AG04449 (cell line): ENCODE measurements around the gene RBM19.

Source experiments
- CTCF ChIA-PET: fragments of 350-600 bp; formaldehyde crosslinking; extraction: SDS; loops from one replicate; lab custom pipeline; 2021; ENCODE audit warnings: antibody characterized with exemption; lab: Yijun Ruan, JAX
- POLR2A ChIA-PET: fragments of 400-600, 350-600 bp; formaldehyde crosslinking; extraction: SDS; loops from one replicate; lab custom pipeline; 2020; ENCODE audit warnings: antibody characterized with exemption, inconsistent platforms; lab: Yijun Ruan, JAX
- DNase-seq: peaks from one replicate; pipeline ENCODE4 v3.0.0-alpha.2; 2010; ENCODE audit warnings: low read depth, low spot score
- H3K4me3 ChIP-seq: 2 replicates; pipeline ENCODE4 v1.5.1; 2011; ENCODE audit warnings: low read depth, mild to moderate bottlenecking, control low read depth, low read length
- CTCF ChIP-seq: IDR thresholded peaks from one replicate; pipeline ENCODE4 v1.5.1; 2011; ENCODE audit warnings: mild to moderate bottlenecking, moderate library complexity, low read length, control low read depth, inconsistent platforms; ENCODE audit not compliant: insufficient read depth; ENCODE audit errors: missing control alignments

RBM19 gene

GRCh38 chr12:113858841-113859386 is 107.2 kb downstream of the RBM19 start:
- H3K4me3 ChIP-seq = no peak overlapping the region
- ChIA-PET POLR2A (no interaction called here), CTCF (no interaction called here)
- DNase-seq = no peak
- TF ChIP-seq CTCF = no peak

GRCh38 chr12:113857371-113857770 is 108.8 kb downstream of the RBM19 start:
- ChIA-PET POLR2A (no interaction called here), CTCF (no interaction called here)
- no peak overlapping the region for H3K4me3 ChIP-seq
- no peak for TF ChIP-seq CTCF
- DNase-seq = no peak

GRCh38 chr12:113855998-113856397 is 110.1 kb downstream of the RBM19 start:
- DNase-seq = no peak
- CTCF ChIA-PET = no interaction called here
- no peak for TF ChIP-seq CTCF
- POLR2A ChIA-PET = no interaction called here
- H3K4me3 ChIP-seq = no peak overlapping the region

DNA sequence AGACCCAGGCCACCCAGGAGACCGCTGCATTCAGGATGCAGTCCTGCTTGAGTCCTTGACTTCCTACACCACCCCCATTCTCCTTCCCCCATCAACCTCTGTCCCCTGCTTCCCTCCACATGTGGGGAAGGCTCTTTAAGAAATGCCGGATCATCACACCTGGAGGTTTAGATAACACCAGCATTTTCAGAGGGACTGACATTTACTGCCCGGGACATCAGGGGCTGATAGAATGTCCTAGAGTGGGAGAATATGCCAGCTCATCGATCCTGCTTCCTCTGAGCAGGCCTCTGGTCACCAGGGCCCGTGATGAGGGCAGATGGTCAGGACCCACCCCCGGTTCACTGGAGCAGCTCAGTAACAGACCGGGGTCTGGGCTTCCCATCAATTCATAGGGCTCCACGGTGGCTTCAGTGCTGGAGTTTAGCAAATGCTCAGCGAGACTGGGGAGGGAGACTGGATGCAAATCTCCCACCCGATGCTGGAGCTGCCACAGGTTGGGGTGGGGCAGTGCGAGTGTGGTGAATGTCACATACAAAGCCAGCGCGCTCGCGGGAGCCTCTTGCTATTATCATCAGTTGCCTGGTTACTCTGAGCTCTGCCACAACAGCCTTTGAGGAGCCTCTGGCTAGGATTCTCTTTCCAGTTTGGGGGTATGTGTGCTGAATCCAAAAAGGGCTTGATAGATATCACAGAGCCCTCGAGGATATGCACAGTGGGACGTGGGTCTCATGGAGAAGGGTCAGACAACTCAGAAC is 111.6 kb downstream of the RBM19 start:
- TF ChIP-seq CTCF = no peak
- no peak for DNase-seq
- ChIA-PET CTCF (no interaction called here), POLR2A (no interaction called here)
- H3K4me3 ChIP-seq = no peak overlapping the region

- no peak for DNase-seq
- POLR2A ChIA-PET = no interaction called here
- no peak overlapping the region for H3K4me3 ChIP-seq
- TF ChIP-seq CTCF = no peak
- CTCF ChIA-PET = no interaction called here
These were observed 112.6 kb downstream of the RBM19 start for GRCh38 chr12:113853491-113853890.

GRCh38 chr12:113852695-113853490 is 113.2 kb downstream of the RBM19 start:
- no peak for TF ChIP-seq CTCF
- H3K4me3 ChIP-seq = no peak overlapping the region
- POLR2A ChIA-PET = no interaction called here
- DNase-seq = no peak
- CTCF ChIA-PET = no interaction called here
